ENCODE measurements around the gene MAGOH.

MAGOH gene

GRCh38 chr1:53270873-53271272 lies 32.6 kb upstream of the MAGOH start:
- no peak for DNase-seq (ENCODE audit: low spot score)

- DNase-seq (ENCODE audit: low spot score): no peak
Observed at GRCh38 chr1:53270107-53270506, 31.8 kb upstream of the MAGOH start.

- no peak for DNase-seq (ENCODE audit: low spot score)
Observed at GRCh38 chr1:53267761-53268160, 29.4 kb upstream of the MAGOH start.

- no peak for DNase-seq (ENCODE audit: low spot score)
Observed at GRCh38 chr1:53266038-53266437, 27.7 kb upstream of the MAGOH start.

- no peak for DNase-seq (ENCODE audit: low spot score)
Observed at GRCh38 chr1:53265581-53265980, 27.3 kb upstream of the MAGOH start.

- DNase-seq (ENCODE audit: low spot score): no peak
Observed at GRCh38 chr1:53264048-53264447, 25.7 kb upstream of the MAGOH start.

- DNase-seq (ENCODE audit: low spot score): no peak
Observed at GRCh38 chr1:53262000-53262399, 23.7 kb upstream of the MAGOH start.

- no peak for DNase-seq (ENCODE audit: low spot score)
Observed at GRCh38 chr1:53260631-53261247, 22.4 kb upstream of the MAGOH start.

GRCh38 chr1:53259932-53260331 lies 21.6 kb upstream of the MAGOH start:
- DNase-seq (ENCODE audit: low spot score): no peak

- DNase-seq (ENCODE audit: low spot score): no peak
Observed at GRCh38 chr1:53258216-53258615, 19.9 kb upstream of the MAGOH start.

GRCh38 chr1:53257454-53258081 lies 19.2 kb upstream of the MAGOH start:
- DNase-seq (ENCODE audit: low spot score): no peak

- DNase-seq (ENCODE audit: low spot score): no peak
Observed at GRCh38 chr1:53256511-53257453, 18.5 kb upstream of the MAGOH start.

GRCh38 chr1:53255031-53255430 lies 16.7 kb upstream of the MAGOH start:
- DNase-seq (ENCODE audit: low spot score): no peak

- no peak for DNase-seq (ENCODE audit: low spot score)
Observed at GRCh38 chr1:53254011-53254640, 15.8 kb upstream of the MAGOH start.

GRCh38 chr1:53250325-53250724 lies 12.0 kb upstream of the MAGOH start:
- DNase-seq (ENCODE audit: low spot score): no peak

- no peak for DNase-seq (ENCODE audit: low spot score)
Observed at GRCh38 chr1:53249706-53250105, 11.4 kb upstream of the MAGOH start.

GRCh38 chr1:53246261-53247134 lies 8.2 kb upstream of the MAGOH start:
- DNase-seq (ENCODE audit: low spot score): no peak

- no peak for DNase-seq (ENCODE audit: low spot score)
Observed at GRCh38 chr1:53244141-53244540, 5.8 kb upstream of the MAGOH start.

- no peak for DNase-seq (ENCODE audit: low spot score)
Observed at GRCh38 chr1:53242381-53242780, 4.1 kb upstream of the MAGOH start.

- DNase-seq (ENCODE audit: low spot score): no peak
Observed at GRCh38 chr1:53241828-53242227, 3.5 kb upstream of the MAGOH start.

GRCh38 chr1:53237638-53238037 lies 680 bp downstream of the MAGOH start:
- DNase-seq (ENCODE audit: low spot score): no peak

- no peak for DNase-seq (ENCODE audit: low spot score)
Observed at GRCh38 chr1:53220962-53221286, 17.4 kb downstream of the MAGOH start.

All from LoVo (cell line).